ENCODE data around the gene CLSTN2.

Gene CLSTN2

GRCh38 chr3:140097874-140098635 lies 163.1 kb downstream of the CLSTN2 start:
- DNase-seq = no peak

DNA sequence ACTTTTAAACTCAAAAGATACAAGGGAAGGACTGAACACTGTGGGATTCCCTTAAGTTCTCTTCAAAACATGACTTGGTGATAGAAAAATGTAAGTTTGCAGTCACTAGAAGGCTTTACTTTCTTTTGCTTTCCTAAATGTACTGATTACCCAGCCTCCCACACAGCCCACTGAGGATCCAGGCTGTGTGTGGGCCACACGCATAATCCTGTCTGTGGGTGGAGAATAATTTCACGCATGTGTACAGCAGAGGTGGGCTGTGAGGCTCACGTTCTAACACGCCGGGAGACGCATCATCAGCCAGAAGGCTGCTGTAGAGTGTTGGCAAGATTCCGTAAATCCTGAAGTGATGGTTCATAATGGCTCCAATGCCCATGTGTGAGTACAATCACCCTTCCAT lies 165.5 kb downstream of the CLSTN2 start:
- DNase-seq = no peak

GRCh38 chr3:140103166-140103565 lies 168.2 kb downstream of the CLSTN2 start:
- no peak for DNase-seq

GRCh38 chr3:140103986-140104645 lies 169.1 kb downstream of the CLSTN2 start:
- no peak for DNase-seq

DNA sequence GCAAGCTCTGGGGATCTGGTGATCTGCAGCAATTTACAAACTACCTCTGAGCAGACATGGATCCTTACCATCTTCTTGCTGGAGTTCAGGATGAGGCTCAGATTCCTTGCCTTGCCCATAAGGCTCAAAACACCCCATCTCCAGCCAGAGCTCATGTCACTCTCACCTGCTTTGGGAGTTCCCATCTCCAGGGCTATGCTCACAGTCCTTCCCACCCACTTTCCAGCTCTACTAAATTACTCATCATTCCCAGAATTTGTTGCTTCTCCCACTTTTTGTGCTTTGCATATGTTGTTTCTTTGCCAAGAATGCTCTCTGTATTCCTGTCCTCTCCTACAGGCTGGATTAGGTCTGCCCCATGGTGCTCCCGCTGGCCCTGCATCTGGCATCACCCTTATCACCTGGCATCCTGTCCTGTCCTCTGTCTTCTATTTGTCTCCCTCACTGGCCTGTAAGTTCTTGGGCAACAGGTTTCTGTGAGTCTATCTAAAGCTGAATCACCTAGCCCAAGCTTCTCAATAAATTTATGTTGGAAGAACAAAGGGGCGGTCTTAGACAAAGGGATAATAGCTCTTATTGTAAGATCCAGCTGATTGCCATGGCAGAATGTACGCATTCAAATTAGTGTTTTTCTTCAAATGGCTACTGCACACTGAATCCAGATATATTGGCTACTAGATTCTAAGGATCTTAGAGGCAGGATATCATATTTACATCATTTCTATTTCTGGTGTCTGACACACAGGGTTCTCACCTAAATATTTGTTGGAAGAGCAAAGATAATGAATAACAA lies 179.2 kb downstream of the CLSTN2 start:
- no peak for DNase-seq

- no peak for DNase-seq
Measured at GRCh38 chr3:140114789-140115080, 179.8 kb downstream of the CLSTN2 start.

GRCh38 chr3:140117096-140117526 lies 182.1 kb downstream of the CLSTN2 start:
- no peak for DNase-seq

- DNase-seq = no peak
Measured at GRCh38 chr3:140122183-140122582, 187.2 kb downstream of the CLSTN2 start.

GRCh38 chr3:140128217-140128616 lies 193.2 kb downstream of the CLSTN2 start:
- DNase-seq = no peak

- DNase-seq = peak; percentile 22
Measured at GRCh38 chr3:140128631-140129030, 193.6 kb downstream of the CLSTN2 start.

DNA sequence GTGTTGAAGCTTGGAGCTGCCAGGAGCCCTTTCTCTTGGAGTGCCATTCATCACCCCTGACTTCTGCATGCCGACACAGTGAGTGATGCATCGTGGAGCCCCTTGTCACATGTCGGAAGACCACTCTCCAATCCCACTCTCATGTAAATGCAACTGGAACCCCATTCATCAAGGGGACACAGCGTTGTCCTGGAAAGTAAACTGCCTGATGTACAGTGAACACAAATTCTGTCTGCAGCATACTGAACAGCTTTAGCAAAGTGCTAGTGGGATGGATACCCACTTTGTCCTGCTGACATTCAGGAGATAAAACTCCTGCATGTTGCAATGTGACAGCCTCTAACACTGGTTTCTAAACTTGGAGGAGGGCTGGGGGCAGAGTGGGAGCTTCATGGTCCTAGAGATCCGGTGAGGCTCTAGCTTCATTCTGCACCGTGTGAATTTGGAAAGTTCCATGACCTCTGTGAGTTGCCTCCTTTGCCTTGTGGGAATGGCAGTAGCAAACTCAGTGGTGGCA lies 194.8 kb downstream of the CLSTN2 start:
- no peak for DNase-seq

DNA sequence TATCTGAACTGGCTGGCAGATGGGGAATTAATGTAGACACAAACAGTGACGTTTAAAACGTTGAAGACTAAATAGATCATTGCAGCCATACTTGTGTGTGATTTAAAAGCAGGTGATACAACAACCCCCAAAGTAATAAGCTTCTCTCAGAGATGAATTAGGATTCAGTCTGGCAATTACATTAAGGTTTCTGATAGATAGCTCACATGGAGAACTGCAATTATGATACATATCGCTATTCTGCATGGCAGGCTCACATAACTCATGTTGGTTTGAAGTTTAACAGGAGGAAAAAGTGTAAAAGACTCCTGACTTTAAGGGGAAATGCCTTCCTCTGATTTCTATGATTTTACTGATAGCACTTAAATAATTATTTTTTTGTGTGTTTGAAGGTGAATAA lies 196.9 kb downstream of the CLSTN2 start:
- DNase-seq = no peak

DNA sequence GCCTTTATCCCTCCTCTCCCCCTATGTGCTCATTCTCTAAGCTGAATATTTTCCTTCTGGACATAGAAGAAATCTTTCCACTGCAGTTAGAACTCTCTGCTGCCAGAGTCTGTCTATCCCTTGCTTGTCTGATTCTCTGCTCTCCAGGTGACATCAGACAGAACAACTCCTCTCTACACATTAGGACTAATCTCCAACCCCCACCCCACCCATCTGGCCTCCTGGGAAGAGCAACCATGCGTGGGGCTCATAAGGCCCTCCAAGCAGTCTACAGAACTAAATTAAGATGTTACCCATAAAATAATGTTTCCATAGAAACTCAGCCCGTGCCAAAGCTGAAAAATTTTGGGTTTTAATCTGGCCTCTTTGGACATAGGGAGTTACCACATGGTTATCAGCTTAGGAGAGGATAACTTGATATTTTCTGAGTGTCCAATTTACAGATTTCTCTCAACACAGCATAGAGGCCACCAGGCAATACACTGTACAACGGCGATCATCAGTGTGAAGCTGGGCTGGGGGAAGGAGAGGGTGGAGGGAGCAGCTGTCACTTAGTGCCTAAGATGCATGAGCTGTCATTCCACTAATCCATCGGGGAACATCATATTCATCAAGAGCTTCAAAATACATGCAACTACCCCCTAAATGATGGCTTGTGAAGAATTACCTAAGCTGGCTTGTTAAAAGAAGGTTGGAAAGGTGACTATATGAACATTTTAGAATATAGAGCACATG lies 199.4 kb downstream of the CLSTN2 start:
- no peak for DNase-seq

- DNase-seq = no peak
Measured at GRCh38 chr3:140135461-140135860, 200.5 kb downstream of the CLSTN2 start.

DNA sequence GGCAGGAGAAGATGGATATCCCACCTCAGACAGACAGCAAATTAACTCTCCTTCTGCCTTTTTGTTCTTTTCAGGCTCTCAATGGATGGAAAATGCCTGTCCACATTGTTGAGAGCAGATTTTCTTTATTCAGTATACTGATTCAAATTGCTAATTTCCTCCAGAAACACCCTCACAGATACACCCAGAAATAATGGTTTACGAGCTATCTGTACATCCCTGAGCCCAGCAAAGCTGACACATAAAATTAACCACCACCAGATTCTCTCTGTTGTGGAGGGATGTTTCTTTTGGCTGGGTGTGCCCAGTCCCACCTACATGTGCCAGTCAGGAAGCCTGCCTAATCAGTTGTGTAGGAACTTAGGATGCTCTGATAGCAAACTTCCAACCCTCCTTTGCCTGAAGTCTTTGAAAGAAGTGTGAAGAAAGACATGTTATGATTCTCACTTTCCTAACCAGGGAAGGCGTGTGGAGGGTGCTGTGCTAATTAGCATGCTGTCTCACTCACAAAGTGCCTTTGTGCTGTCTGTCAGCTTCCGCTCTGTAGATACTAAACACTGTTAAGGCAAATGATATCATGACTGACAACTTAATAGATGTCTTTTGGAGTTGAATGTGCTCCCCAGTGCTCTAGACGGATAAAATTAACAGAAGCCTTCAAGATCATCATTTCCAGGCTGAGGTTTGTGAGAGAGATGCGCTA lies 208.5 kb downstream of the CLSTN2 start:
- DNase-seq = no peak

GRCh38 chr3:140145528-140145927 lies 210.5 kb downstream of the CLSTN2 start:
- DNase-seq = no peak

- no peak for DNase-seq
Measured at GRCh38 chr3:140146668-140147067, 211.7 kb downstream of the CLSTN2 start.

GRCh38 chr3:140147965-140148490 lies 213.0 kb downstream of the CLSTN2 start:
- DNase-seq = no peak

- no peak for DNase-seq
Measured at GRCh38 chr3:140148824-140149390, 213.9 kb downstream of the CLSTN2 start.

DNA sequence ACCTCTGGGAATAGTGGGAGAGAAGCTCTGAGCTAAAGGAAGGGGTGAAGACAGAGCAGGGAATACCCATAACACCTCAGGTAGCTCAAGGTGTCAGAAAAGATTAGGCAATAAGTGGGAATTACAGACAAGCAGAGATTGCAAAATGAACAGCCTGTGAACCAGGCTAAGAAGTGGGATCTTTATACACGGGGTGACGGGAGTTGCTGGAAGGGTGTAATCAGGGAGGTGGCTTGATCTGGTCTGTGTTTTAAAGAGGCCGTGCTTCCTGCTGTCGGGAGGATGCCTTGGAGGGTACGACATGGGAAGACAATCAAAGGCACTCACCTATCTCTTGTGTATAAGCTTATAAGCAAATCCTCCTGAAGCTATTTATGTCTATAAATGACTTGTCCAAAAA lies 216.3 kb downstream of the CLSTN2 start:
- DNase-seq = no peak

DNA sequence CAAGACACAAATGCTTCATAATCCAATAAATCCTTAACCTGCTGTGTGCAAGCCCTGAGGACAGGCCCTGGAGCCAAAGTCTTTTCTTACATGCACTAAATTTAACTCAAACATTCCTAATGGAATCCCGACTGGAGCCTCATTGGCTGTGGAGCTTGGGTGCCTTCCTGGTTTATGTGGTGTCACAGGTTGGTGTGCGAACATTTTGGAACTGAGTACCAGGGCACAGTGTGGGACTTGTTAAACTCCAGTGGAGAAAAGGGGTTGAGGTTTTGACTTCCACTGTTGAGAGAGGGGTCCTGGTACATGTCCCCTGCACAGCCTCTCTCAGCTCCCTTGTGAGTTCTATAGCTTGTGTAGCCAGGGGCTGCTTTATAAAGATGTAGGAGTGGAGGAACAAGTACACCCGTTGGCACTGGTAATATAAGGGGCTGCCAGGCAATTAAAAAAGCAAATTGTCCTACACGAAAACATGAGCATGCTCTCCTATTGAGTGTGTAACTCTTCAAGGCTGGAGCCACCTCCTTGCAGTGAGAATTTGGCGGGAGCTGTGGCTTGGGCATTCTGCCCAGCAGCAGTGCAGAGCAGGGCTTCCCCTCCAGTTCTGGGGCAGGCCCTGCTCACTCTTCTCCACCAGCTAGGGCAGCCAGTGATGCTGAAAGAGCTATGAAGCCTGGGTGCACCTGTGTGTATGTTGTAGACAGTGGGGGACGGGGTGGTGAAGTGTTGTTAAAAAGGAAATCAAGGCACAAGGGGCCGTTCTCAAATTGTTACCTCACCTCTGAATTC lies 218.1 kb downstream of the CLSTN2 start:
- DNase-seq = no peak

All from fibroblast of skin of scalp (primary cell).